Peyer's patch (tissue), 4 donors: ENCODE data around the gene AOC3.
"Not testable (repeated sequence)": the region's sequence is repeated elsewhere in the genome, so short reads cannot be mapped to it uniquely, and the experiment has no call there.

Experiments
- POLR2A ChIP-seq, 2 donors: fragments of 450-650 bp; IDR thresholded peaks; one replicate each; pipeline ENCODE4 v1.5.1; 2017; ENCODE audit warnings: antibody characterized with exemption in 2 of 2, mild to moderate bottlenecking in 2 of 2, moderate library complexity in 2 of 2
- TF ChIP-seq, protein P1 (sequence below), 6 experiments: fragments of 450-650 bp in 4 of 6; fragments of 200-600 bp in 2 of 6; sonication (generic) in 1 of 6; IDR thresholded peaks; one replicate each; pipeline ENCODE4 v1.5.1; 2017 to 2019; ENCODE audit warnings: antibody characterized with exemption in 6 of 6, mild to moderate bottlenecking in 3 of 6, moderate library complexity in 1 of 6

DNA sequence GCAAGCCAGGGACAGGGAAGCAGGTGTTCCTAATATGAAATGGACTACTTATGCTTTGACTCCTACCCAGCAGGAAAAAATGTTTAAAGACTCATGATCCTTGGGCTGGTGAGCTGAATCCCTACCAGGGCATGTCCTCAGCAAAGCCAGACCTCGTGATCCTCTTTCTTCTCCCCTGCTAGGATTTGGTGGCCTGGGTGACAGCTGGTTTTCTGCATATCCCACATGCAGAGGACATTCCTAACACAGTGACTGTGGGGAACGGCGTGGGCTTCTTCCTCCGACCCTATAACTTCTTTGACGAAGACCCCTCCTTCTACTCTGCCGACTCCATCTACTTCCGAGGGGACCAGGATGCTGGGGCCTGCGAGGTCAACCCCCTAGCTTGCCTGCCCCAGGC lies 5.1 kb downstream of the AOC3 start:
- TF ChIP-seq POLR2A (IDR thresholded peaks at IDR 0.05) = not testable (repeated sequence)
- TF ChIP-seq, protein P1, sequence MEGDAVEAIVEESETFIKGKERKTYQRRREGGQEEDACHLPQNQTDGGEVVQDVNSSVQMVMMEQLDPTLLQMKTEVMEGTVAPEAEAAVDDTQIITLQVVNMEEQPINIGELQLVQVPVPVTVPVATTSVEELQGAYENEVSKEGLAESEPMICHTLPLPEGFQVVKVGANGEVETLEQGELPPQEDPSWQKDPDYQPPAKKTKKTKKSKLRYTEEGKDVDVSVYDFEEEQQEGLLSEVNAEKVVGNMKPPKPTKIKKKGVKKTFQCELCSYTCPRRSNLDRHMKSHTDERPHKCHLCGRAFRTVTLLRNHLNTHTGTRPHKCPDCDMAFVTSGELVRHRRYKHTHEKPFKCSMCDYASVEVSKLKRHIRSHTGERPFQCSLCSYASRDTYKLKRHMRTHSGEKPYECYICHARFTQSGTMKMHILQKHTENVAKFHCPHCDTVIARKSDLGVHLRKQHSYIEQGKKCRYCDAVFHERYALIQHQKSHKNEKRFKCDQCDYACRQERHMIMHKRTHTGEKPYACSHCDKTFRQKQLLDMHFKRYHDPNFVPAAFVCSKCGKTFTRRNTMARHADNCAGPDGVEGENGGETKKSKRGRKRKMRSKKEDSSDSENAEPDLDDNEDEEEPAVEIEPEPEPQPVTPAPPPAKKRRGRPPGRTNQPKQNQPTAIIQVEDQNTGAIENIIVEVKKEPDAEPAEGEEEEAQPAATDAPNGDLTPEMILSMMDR (IDR thresholded peaks at IDR 0.05) = not testable (repeated sequence)
